Astrocyte (in vitro differentiated cells and primary cell): ENCODE data around the gene NPY4R2. TPM values are rescaled to one million over a fixed set of nuclear protein-coding genes. Genes with fewer than 3 reads are reported as not detected.
"Not testable (repeated sequence)": the region's sequence is repeated elsewhere in the genome, so short reads cannot be mapped to it uniquely, and the experiment has no call there.

Experiments
- DNase-seq: peaks from one replicate; pipeline ENCODE4 v3.0.0-alpha.2; 2010; ENCODE audit warnings: low read depth
- FAIRE-seq: peaks from 2 replicates; lab custom pipeline; 2011; peaks lifted over from hg19 to GRCh38; lab: Jason Lieb, UNC
- H2AFZ ChIP-seq: 2 replicates; pipeline ENCODE4 v1.6.0; 2012; ENCODE audit warnings: low read depth, low read length, inconsistent platforms
- H3K27ac ChIP-seq: 2 replicates; pipeline ENCODE4 v1.5.1; 2011; ENCODE audit warnings: low read depth, low read length, inconsistent platforms
- H3K27me3 ChIP-seq: 2 replicates; pipeline ENCODE4 v1.6.0; 2011; ENCODE audit warnings: low read length, inconsistent platforms; ENCODE audit not compliant: insufficient read depth
- H3K36me3 ChIP-seq: 2 replicates; pipeline ENCODE4 v1.5.1; 2011; ENCODE audit warnings: low read length, inconsistent platforms; ENCODE audit not compliant: insufficient read depth
- H3K4me1 ChIP-seq: 2 replicates; pipeline ENCODE4 v1.5.1; 2011; ENCODE audit warnings: low read length, inconsistent platforms; ENCODE audit not compliant: insufficient read depth
- H3K4me2 ChIP-seq: 2 replicates; pipeline ENCODE4 v1.6.0; 2012; ENCODE audit warnings: low read length, inconsistent platforms
- H3K4me3 ChIP-seq: 2 replicates; pipeline ENCODE4 v1.5.1; 2011; ENCODE audit warnings: low read depth, mild to moderate bottlenecking, low read length, inconsistent platforms; ENCODE audit not compliant: insufficient read depth
- H3K79me2 ChIP-seq: 2 replicates; pipeline ENCODE4 v1.6.0; 2012; ENCODE audit warnings: mild to moderate bottlenecking, low read length, inconsistent platforms; ENCODE audit not compliant: insufficient read depth
- H3K9ac ChIP-seq: 2 replicates; pipeline ENCODE4 v1.6.0; 2012; ENCODE audit warnings: mild to moderate bottlenecking, low read length, inconsistent platforms
- H3K9me3 ChIP-seq: 2 replicates; pipeline ENCODE4 v1.5.1; 2012; ENCODE audit warnings: low read depth, mild to moderate bottlenecking, low read length, inconsistent platforms; ENCODE audit not compliant: insufficient read depth
- H4K20me1 ChIP-seq: 2 replicates; pipeline ENCODE4 v1.6.0; 2012; ENCODE audit warnings: low read length, inconsistent platforms; ENCODE audit not compliant: insufficient read depth
- H3K27ac Mint-ChIP-seq: one replicate; pipeline ENCODE4 v1.8.0; 2021; ENCODE audit warnings: mild to moderate bottlenecking, mixed read lengths; ENCODE audit not compliant: unreplicated experiment
- H3K27me3 Mint-ChIP-seq: one replicate; pipeline ENCODE4 v1.8.0; 2021; ENCODE audit warnings: low read depth, mixed read lengths; ENCODE audit not compliant: unreplicated experiment
- H3K36me3 Mint-ChIP-seq: one replicate; pipeline ENCODE4 v1.8.0; 2021; ENCODE audit warnings: low read depth, mixed read lengths; ENCODE audit not compliant: unreplicated experiment
- H3K4me1 Mint-ChIP-seq: one replicate; pipeline ENCODE4 v1.8.0; 2021; ENCODE audit warnings: low read depth, mixed read lengths; ENCODE audit not compliant: unreplicated experiment
- H3K4me3 Mint-ChIP-seq: one replicate; pipeline ENCODE4 v1.8.0; 2021; ENCODE audit warnings: mild to moderate bottlenecking, moderate library complexity, mixed read lengths; ENCODE audit not compliant: unreplicated experiment
- H3K9me3 Mint-ChIP-seq: one replicate; pipeline ENCODE4 v1.8.0; 2021; ENCODE audit warnings: mild to moderate bottlenecking, mixed read lengths; ENCODE audit not compliant: unreplicated experiment
- total RNA-seq: library from RNA; stranded (reverse); gene quantifications from 2 replicates; pipeline ENCODE4 v1.2.1, GENCODE V29; 2021

Gene NPY4R2
- total RNA-seq, 1 donor from 2014 or later: not detected

GRCh38 chr10:47924628-47925027 is 6.2 kb downstream of the NPY4R2 start:
- H3K27ac Mint-ChIP-seq, FAIRE-seq, H2AFZ ChIP-seq, H3K36me3 ChIP-seq, H3K79me2 ChIP-seq, H3K27me3 Mint-ChIP-seq, H3K4me3 Mint-ChIP-seq, H3K4me1 Mint-ChIP-seq, H3K27me3 ChIP-seq, H3K36me3 Mint-ChIP-seq, DNase-seq, H3K9me3 Mint-ChIP-seq, H4K20me1 ChIP-seq, H3K9ac ChIP-seq, H3K4me2 ChIP-seq, H3K4me3 ChIP-seq, H3K27ac ChIP-seq, H3K9me3 ChIP-seq, H3K4me1 ChIP-seq: not testable (repeated sequence)

GRCh38 chr10:47927147-47927916 is 8.9 kb downstream of the NPY4R2 start:
- FAIRE-seq, H3K4me1 Mint-ChIP-seq, H3K4me3 Mint-ChIP-seq, H3K9me3 Mint-ChIP-seq, H3K27me3 Mint-ChIP-seq, H3K79me2 ChIP-seq, H3K27ac Mint-ChIP-seq, H3K4me3 ChIP-seq, H3K36me3 Mint-ChIP-seq, H3K9ac ChIP-seq, H3K4me2 ChIP-seq, H3K9me3 ChIP-seq, H4K20me1 ChIP-seq, H3K4me1 ChIP-seq, H3K27me3 ChIP-seq, DNase-seq, H3K27ac ChIP-seq, H3K36me3 ChIP-seq, H2AFZ ChIP-seq: not testable (repeated sequence)

GRCh38 chr10:47928225-47928624 is 9.8 kb downstream of the NPY4R2 start:
- H3K36me3 Mint-ChIP-seq, H3K9me3 ChIP-seq, H3K27me3 Mint-ChIP-seq, H3K4me1 ChIP-seq, H3K79me2 ChIP-seq, H3K36me3 ChIP-seq, FAIRE-seq, H2AFZ ChIP-seq, DNase-seq, H4K20me1 ChIP-seq, H3K27ac Mint-ChIP-seq, H3K9me3 Mint-ChIP-seq, H3K4me2 ChIP-seq, H3K4me3 ChIP-seq, H3K9ac ChIP-seq, H3K27me3 ChIP-seq, H3K27ac ChIP-seq, H3K4me1 Mint-ChIP-seq, H3K4me3 Mint-ChIP-seq: not testable (repeated sequence)

GRCh38 chr10:47932824-47933223 is 14.4 kb downstream of the NPY4R2 start:
- not testable (repeated sequence) for H3K4me1 ChIP-seq, H3K79me2 ChIP-seq, H3K27ac Mint-ChIP-seq, H3K36me3 Mint-ChIP-seq, H3K4me2 ChIP-seq, H3K4me3 Mint-ChIP-seq, H3K4me1 Mint-ChIP-seq, DNase-seq, H3K36me3 ChIP-seq, H4K20me1 ChIP-seq, H3K9ac ChIP-seq, H2AFZ ChIP-seq, H3K9me3 Mint-ChIP-seq, H3K9me3 ChIP-seq, H3K27ac ChIP-seq, H3K4me3 ChIP-seq, H3K27me3 Mint-ChIP-seq, FAIRE-seq, H3K27me3 ChIP-seq

- not testable (repeated sequence) for FAIRE-seq, H4K20me1 ChIP-seq, H3K9ac ChIP-seq, H3K27me3 Mint-ChIP-seq, H3K4me3 Mint-ChIP-seq, DNase-seq, H3K27ac Mint-ChIP-seq, H3K36me3 ChIP-seq, H3K9me3 Mint-ChIP-seq, H3K79me2 ChIP-seq, H3K9me3 ChIP-seq, H3K4me3 ChIP-seq, H3K27me3 ChIP-seq, H3K4me1 Mint-ChIP-seq, H3K27ac ChIP-seq, H3K36me3 Mint-ChIP-seq, H3K4me2 ChIP-seq, H3K4me1 ChIP-seq, H2AFZ ChIP-seq
Observed at GRCh38 chr10:47933462-47933861, 15.0 kb downstream of the NPY4R2 start.

GRCh38 chr10:47936772-47937228 is 18.3 kb downstream of the NPY4R2 start:
- not testable (repeated sequence) for H3K9me3 Mint-ChIP-seq, H3K9ac ChIP-seq, H3K4me1 ChIP-seq, H3K4me3 ChIP-seq, H3K36me3 ChIP-seq, H3K36me3 Mint-ChIP-seq, FAIRE-seq, DNase-seq, H3K4me3 Mint-ChIP-seq, H3K4me1 Mint-ChIP-seq, H3K27ac ChIP-seq, H3K27me3 ChIP-seq, H3K27me3 Mint-ChIP-seq, H3K9me3 ChIP-seq, H3K27ac Mint-ChIP-seq, H2AFZ ChIP-seq, H3K79me2 ChIP-seq, H4K20me1 ChIP-seq, H3K4me2 ChIP-seq
